NCI-H2081 treated with DMSO at 0.1 percent for 48 hours (cell line): Measurements from ENCODE around the gene TMEM184A.
"Not testable (repeated sequence)": the region's sequence is repeated elsewhere in the genome, so short reads cannot be mapped to it uniquely, and the experiment has no call there.

Source experiments
- DNase-seq: peaks from one replicate; lab custom pipeline; 2025; lab: John Stamatoyannopoulos, UW

The TMEM184A gene

DNA sequence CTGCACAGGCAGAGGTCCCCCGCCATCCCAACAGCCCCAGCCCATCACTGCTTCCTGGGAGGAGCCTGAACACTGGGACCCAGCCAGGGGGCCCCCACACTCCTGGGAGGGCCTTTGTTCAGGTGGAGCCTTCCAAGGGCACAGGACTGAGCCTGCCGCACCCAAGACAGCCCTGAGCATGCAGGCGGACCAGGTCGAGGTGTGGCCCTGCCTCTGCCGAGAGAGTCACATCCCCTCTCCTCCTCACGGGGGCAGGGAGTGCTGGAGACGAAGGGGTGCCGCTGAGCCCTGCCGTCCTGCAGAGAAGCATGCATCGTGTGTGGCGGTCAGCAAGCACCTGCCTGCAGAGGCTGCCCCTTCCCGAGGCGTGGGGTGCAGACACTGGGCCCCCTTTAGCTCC is 32.8 kb downstream of the TMEM184A start:
- DNase-seq: no peak

DNA sequence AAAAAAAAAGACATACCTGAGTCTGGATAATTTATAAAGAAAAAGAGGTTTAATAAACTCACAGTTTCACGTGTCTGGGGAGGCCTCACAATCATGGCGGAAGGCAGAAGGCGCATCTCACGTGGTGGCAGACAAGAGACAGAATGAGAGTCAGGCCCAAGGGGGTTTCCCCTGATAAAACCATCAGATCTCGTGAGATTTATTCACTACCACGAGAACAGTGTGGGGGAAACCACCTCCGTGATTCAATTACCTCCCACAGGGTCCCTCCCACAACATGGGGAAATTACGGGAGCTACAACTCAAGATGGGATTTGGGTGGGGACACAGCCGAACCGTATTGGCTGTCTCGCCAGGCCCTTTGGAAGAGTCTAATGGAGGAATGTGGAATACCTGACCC is 34.5 kb downstream of the TMEM184A start:
- DNase-seq: no peak

DNA sequence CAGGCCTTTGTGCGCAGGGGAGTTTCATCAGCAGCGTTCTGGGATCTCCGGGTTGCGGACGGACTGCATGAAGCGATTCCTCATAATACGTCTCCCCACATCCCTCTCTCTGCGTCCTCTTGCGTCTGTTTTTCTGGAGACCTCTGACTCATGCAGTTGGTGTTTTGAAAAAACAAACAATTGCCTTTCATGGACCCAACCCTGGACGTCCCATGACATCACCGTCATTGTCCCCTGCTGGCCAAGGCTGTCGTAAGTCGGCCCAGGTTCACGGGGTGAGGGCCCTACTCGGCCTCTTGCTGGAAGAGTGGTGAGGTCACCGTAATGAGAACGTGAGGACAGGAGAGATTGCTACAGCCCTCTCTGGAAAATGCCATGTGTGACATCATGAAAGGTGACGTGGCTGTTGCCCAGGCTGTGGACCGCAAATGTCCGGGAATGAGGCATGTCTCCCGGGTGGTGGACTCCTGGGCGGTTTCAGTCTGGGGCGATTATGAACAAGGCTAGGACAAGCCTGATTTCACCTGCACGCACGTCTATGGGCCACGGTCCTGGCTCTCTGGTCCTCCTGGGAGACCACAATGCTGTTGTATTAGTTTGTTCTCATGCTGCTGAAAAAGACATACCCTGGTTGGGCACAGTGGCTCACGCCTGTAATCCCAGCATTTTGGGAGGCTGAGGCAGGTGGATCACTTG is 35.3 kb downstream of the TMEM184A start:
- DNase-seq: no peak

GRCh38 chr7:1519322-1519922 is 36.6 kb downstream of the TMEM184A start:
- DNase-seq: not testable (repeated sequence)

DNA sequence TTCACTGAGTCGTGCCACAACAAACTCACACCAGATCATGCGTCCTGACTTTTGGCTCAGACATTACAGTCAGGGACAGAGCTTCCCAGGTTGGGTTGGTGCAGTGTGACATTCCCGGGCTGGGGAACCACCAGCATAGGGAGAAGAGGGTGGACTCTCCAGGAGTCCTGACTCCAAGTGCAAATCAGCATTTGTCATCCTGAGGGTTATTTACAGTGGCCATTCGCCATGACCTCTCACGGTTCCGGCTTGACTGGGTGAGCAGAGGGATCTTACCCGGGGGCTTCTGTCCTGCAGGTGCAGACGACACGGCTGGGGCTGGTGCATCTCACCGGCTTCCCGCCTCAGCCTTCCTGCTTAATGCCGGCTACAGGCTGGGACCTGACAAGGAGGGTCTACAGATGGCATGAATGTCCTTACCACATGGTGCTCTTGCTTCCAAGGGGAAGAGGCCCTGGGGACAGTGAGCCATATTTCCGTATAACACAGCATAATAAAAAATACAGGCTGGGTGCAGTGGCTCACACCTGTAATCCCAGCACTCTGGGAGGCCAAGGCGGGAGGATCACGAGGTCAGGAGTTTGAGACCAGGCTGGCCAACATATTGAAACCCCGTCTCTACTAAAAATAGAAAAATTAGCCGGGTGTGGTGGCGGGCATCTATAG is 39.3 kb downstream of the TMEM184A start:
- no peak for DNase-seq

DNA sequence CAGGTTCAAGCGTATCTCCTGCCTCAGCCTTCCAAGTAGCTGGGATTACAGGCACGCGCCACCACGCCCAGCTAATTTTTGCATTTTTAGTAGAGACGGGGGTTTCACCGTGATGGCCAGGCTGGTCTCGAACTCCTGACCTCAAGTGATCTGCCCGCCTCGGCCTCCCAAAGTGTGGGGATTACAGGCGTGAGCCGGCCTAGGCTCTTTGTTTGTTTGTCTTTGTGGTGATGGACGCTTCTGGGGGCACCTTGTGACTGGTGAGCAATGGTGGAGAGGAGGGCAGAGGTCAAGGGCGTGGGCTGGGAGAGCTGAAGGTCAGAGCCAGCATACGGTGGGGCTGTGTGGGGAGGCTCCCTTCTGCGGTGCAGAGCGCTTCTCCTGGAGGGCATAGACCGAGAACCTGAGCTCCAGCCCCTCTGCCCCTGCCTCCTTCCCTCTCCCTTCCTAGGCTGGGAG is 40.5 kb downstream of the TMEM184A start:
- not testable (repeated sequence) for DNase-seq

DNA sequence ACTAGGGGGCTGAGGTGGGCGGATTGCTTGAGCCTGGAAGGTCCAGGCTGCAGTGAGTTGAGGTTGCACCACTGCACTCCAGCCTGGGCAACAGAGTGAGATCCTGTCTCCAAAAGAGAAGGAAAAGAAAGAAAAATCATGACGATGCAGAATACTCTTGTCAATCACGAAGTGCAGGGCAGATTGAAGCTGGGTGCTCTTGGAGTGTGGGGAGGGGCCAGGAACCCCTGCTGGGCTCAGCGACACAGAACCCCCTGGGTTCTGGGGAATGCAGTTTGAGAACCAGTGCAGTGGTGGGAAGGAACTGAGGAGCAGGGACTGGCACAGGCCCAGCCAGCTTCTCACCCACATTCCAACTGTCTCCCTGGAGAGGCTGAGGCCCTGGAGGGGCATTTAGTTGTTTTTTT is 41.0 kb downstream of the TMEM184A start:
- DNase-seq: no peak

- no peak for DNase-seq
These were observed 41.6 kb downstream of the TMEM184A start for GRCh38 chr7:1514407-1514806.

DNA sequence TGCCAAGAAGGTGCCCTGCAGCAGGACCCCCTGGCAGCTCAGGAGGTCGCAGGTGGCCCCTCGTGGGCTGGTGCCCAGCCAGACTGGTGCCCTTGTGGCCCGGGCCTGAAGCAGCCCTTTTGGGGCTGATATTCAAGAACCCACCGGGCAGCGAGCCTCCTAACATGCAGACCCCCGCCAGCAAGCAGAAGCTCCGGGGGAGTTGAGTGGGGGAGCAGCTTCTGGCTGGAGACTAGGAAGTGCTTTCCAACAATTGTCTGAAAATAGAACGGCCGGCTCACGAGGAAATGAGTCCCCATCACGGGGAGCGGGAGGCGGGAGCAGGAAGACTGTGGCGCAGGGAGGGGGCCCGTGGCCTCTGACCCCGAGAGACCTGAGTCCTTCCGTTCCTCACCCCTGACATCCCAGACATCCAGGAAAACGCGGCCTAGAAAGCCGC is 42.3 kb downstream of the TMEM184A start:
- no peak for DNase-seq

DNA sequence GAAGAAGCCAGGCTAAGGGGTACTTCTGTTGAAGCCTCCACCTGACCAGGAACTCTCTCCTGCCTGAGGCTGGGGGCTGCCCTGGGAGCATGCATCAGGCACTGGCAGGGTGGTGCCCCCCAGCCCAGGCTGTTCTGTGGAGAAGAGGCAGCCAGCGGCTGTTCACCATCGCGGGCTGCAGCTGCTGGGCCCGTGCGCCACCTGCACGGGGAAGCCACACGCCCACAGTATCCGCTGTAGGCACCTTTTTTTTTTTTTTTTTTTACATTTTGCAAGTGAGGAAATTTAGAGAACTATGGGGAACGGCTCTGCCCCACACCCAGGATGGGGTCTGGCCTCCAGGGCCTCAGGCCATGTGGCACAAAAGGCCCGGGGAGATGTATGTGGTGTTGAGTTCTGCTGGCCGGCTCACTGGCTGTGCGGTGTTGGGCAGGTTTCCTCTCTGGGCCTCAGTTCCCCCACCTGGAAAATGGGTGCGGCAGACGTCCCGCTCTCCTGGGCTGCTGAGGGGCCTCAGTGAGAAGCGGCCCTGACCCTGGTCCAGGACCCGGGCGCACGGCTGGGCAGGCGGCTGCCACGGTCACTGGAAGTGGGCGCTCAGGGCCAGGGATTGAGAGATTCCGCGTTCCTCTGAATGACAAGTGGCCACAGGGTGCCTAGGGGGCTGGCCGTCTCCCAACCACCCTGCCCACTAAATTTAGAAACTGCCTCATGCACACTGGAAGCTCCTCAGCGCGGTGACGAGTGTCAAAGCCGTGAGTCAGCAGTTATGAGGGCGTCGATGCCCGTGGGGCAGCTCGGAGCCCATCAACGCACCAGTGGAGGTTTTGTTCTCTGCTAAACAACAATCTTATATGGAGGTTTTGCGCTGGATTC is 43.0 kb downstream of the TMEM184A start:
- DNase-seq: no peak

GRCh38 chr7:1511444-1512422 is 44.3 kb downstream of the TMEM184A start:
- DNase-seq: no peak

DNA sequence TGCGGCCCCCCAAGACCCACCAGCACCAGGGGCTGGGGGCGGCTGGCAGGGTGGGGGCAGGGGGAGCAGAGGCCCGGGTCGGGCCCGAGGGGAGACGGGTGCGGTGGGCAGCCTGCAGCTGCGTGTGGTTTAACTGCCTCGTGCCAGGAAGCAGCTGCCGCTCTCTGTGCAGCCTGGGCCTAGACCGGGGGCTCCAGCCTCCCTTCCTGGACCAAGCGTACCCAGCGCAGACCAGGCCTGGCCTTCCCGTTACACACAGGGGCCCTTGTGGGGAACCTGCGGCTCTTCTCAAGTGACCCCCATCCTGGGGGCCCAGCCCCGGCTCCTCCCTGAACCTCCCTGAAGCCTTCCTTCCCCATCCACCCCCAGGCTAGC is 45.2 kb downstream of the TMEM184A start:
- no peak for DNase-seq

GRCh38 chr7:1509226-1509625 is 46.8 kb downstream of the TMEM184A start:
- no peak for DNase-seq

- DNase-seq: no peak
These were observed 47.7 kb downstream of the TMEM184A start for GRCh38 chr7:1508277-1508758.

DNA sequence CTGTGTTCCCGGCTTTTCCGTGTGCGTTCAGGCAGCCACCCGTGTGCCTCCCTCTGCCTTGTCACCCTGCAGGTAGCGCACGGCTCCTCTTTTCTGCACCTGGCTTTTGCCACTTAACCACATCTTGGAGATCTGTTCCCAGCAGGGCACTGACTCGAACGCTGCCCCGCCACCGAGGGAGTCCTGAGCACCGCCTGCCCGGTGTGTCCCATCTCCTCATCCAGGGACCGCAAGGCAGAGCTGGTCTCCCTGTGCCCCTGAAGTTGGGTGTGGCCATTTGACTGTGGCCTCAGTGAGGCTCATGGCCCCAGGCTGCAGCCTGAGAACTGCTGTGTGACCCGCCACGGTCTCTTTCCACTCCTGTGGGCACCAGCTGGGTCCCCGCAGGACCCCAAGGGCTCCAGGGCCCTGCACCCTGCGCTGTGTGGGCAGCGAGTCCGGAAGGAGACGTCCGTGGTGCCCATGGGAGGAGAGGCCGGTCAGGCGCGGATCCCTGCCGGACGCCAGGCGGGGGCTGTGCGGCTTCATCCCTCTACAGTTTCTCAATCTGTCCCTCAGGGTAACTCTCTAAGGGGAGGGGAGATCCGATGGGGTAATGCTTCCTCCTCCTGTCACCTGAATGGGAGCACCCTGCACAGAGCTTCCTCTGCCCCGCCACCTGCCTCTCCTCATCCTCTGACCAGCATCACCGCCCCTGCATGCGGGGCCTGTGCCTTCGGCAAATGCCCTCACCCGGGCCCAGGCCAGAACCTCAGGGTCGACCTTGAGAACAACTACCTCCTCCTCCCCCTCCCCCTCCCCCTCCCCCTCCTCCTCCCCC is 50.1 kb downstream of the TMEM184A start:
- no peak for DNase-seq

DNA sequence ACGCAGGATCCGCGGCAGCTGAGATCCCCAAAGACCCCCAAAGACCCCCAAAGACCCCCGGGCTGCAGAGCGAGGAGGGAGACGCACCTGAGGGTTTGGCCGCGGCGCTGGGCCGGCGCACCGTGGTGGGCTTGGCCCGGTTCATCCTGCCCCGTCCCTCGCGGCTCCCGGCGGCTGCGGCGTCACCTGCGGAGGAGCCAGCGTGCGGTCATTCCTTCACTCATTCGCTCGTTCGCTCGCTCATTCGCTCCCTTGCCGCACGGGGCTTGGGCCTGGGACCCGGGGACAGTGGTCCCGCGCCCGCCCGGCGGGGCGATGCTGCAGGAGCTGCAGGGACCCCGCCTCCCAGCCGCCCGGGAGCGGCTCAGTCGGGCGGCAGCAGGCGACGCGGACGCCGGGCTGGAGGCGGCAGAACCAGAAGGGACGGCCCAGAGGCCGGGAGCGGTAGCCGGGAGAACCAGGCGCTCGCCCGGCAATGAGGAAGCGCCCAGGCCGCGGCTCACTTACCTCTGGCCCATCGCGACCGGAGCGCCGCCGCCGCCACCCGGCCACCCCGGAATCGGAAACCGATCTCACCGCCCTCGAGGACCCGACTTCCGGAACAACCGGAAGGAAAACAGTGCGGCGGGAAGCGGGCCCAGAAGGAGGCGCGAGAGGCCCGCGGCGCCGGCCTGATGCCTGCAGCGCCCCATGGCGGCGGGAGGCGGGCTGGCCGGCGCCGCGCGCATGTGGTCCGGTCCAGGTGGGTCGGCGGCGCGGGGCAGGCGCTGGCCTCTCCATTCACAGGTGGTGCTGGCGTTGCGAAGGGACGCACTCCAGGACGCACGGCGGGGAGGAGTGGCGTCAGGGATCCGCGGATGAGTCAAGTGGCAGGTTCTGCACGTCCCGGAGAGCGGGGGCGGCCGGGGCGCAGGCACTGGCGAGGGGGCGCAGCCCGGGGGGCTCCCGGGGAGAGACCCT is 51.9 kb downstream of the TMEM184A start, which contains the start of gene INTS1:
Gene INTS1, minus strand, starts transcription at position 574 of the 960 bp plus-strand sequence. Its CDS starts 429 bp downstream, at position 145.
- peak; percentile 80 for DNase-seq

GRCh38 chr7:1503390-1503789 is 52.6 kb downstream of the TMEM184A start:
- no peak for DNase-seq

DNA sequence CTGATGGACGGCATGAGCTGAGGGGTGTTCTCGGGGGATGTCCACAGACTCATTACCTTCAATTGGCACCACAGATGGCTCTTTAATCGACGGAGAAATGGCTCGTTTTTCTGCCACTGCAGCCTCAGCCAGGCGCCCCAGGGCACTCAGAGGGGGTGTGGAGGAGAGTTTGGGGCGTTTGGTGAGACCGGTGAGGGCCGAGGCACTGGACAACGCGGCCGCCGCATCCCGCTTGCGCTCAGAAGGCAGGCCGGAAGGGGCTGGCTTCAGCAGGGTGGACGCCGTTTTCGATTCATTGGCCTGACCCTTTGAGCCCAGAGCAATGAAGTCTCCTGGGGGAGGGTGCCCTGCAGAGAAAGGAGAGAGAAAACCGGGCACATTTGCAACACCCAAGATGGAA is 53.2 kb downstream of the TMEM184A start:
- DNase-seq: no peak
